NCI-H748 treated with DMSO at 0.1 percent for 48 hours (cell line): ENCODE data around the gene WNT2B.

Experiments used
- DNase-seq: peaks from one replicate; lab custom pipeline; 2025; lab: John Stamatoyannopoulos, UW

Gene WNT2B

GRCh38 chr1:112527266-112528010 is 18.7 kb downstream of the WNT2B start:
- no peak for DNase-seq

GRCh38 chr1:112528076-112528475 is 19.3 kb downstream of the WNT2B start:
- DNase-seq: no peak

- DNase-seq: no peak
Measured at GRCh38 chr1:112529301-112529700, 20.5 kb downstream of the WNT2B start.

- DNase-seq: no peak
Measured at GRCh38 chr1:112530832-112531231, 22.1 kb downstream of the WNT2B start.

GRCh38 chr1:112532064-112532463 is 23.3 kb downstream of the WNT2B start:
- no peak for DNase-seq

- no peak for DNase-seq
Measured at GRCh38 chr1:112533029-112533428, 24.3 kb downstream of the WNT2B start.

GRCh38 chr1:112536561-112536960 is 27.8 kb downstream of the WNT2B start:
- DNase-seq: no peak

- no peak for DNase-seq
Measured at GRCh38 chr1:112537456-112537855, 28.7 kb downstream of the WNT2B start.

- no peak for DNase-seq
Measured at GRCh38 chr1:112538883-112539282, 30.1 kb downstream of the WNT2B start.

- DNase-seq: no peak
Measured at GRCh38 chr1:112540226-112540794, 31.5 kb downstream of the WNT2B start.

GRCh38 chr1:112541299-112541698 is 32.5 kb downstream of the WNT2B start:
- DNase-seq: no peak

- no peak for DNase-seq
Measured at GRCh38 chr1:112542206-112542973, 33.6 kb downstream of the WNT2B start.

- DNase-seq: no peak
Measured at GRCh38 chr1:112544011-112544688, 35.4 kb downstream of the WNT2B start.

- DNase-seq: no peak
Measured at GRCh38 chr1:112544751-112545150, 36.0 kb downstream of the WNT2B start.

GRCh38 chr1:112546076-112546475 is 37.3 kb downstream of the WNT2B start:
- DNase-seq: no peak

- DNase-seq: no peak
Measured at GRCh38 chr1:112548547-112548946, 39.8 kb downstream of the WNT2B start.

GRCh38 chr1:112549590-112549989 is 40.8 kb downstream of the WNT2B start:
- DNase-seq: no peak

- no peak for DNase-seq
Measured at GRCh38 chr1:112554411-112554810, 45.6 kb downstream of the WNT2B start.

- DNase-seq: no peak
Measured at GRCh38 chr1:112557385-112557784, 48.6 kb downstream of the WNT2B start.

- no peak for DNase-seq
Measured at GRCh38 chr1:112558634-112559033, 49.9 kb downstream of the WNT2B start.

GRCh38 chr1:112563341-112563740 is 54.6 kb downstream of the WNT2B start:
- no peak for DNase-seq

GRCh38 chr1:112564081-112564480 is 55.3 kb downstream of the WNT2B start:
- no peak for DNase-seq

GRCh38 chr1:112565800-112566199 is 57.0 kb downstream of the WNT2B start:
- DNase-seq: no peak
